NB4 (cell line): Measurements from ENCODE around the gene PSMD3.

ENCODE experiments used
- CTCF ChIP-seq: IDR thresholded peaks from one replicate; pipeline ENCODE4 v1.5.1; 2012; ENCODE audit warnings: low read depth, low read length
- POLR2A ChIP-seq: IDR thresholded peaks from 2 replicates; pipeline ENCODE4 v1.6.1; 2011; ENCODE audit warnings: mild to moderate bottlenecking; ENCODE audit not compliant: insufficient read length; ENCODE audit errors: extremely low read depth

DNA sequence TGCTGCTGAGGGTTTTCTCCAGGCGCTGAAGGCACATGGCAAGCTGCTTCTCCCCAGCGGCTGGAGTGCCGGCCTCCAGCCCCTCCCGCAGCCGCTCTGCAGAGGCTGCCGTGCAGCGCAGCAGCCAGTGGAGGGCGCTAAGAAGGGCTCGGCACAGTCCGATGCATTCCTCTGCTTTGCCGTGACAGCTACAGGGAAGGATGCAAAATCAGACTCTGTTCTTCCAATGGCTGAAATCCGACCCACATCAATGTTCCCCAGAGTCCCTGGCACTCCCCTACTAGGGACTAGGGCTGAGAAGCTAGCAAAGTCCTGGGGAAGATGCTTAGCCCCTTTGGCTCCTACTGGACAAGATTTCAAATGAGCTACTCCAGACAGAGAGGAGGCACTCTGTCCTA, 54.6 kb downstream of the PSMD3 start:
- TF ChIP-seq CTCF (peak; percentile 86), POLR2A (no peak)
